SH-SY5Y (cell line): ENCODE results near the gene TUBA1C.

ENCODE experiments used
- GATA2 ChIP-seq: IDR thresholded peaks from 2 replicates; pipeline ENCODE4 v1.6.1; 2011; ENCODE audit warnings: mild to moderate bottlenecking, low read depth, low read length
- GATA3 ChIP-seq: IDR thresholded peaks from 2 replicates; pipeline ENCODE4 v1.6.1; 2011; ENCODE audit warnings: low read depth, mild to moderate bottlenecking, low read length, moderate library complexity

Gene TUBA1C

GRCh38 chr12:49293056-49293956 is 28.4 kb downstream of the TUBA1C start:
- TF ChIP-seq GATA3 (no peak), GATA2 (no peak)

GRCh38 chr12:49294086-49294803 is 29.4 kb downstream of the TUBA1C start:
- no peak for TF ChIP-seq GATA2
- no peak for TF ChIP-seq GATA3

GRCh38 chr12:49294804-49295081 is 29.9 kb downstream of the TUBA1C start:
- TF ChIP-seq GATA3 (no peak), GATA2 (no peak)

GRCh38 chr12:49295082-49295936 is 30.4 kb downstream of the TUBA1C start, which contains the start of gene PRPH:
Gene PRPH, plus strand, starts transcription at chr12:49295147. Its CDS starts 54 bp downstream, at chr12:49295201.
- TF ChIP-seq GATA2 = no peak
- TF ChIP-seq GATA3 = no peak

- no peak for TF ChIP-seq GATA2
These were observed 31.4 kb downstream of the TUBA1C start for GRCh38 chr12:49296034-49296835.

GRCh38 chr12:49296836-49297694 is 32.2 kb downstream of the TUBA1C start:
- no peak for TF ChIP-seq GATA2
- no peak for TF ChIP-seq GATA3

GRCh38 chr12:49297695-49298060 is 32.8 kb downstream of the TUBA1C start:
- TF ChIP-seq GATA2 (no peak), GATA3 (no peak)

- TF ChIP-seq GATA2 (no peak), GATA3 (no peak)
These were observed 33.3 kb downstream of the TUBA1C start for GRCh38 chr12:49298160-49298559.

- TF ChIP-seq GATA2 = no peak
- no peak for TF ChIP-seq GATA3
These were observed 36.9 kb downstream of the TUBA1C start for GRCh38 chr12:49301760-49302159.

GRCh38 chr12:49304161-49304560 is 39.3 kb downstream of the TUBA1C start:
- no peak for TF ChIP-seq GATA3
- TF ChIP-seq GATA2 = peak; percentile 62

- TF ChIP-seq GATA2 (no peak), GATA3 (no peak)
These were observed 41.1 kb downstream of the TUBA1C start for GRCh38 chr12:49305762-49306510.

- TF ChIP-seq GATA3 (no peak), GATA2 (no peak)
These were observed 44.5 kb downstream of the TUBA1C start for GRCh38 chr12:49309386-49309785.
